NCI-H128 (cell line): ENCODE data around the gene STK32C.

Experiments used
- DNase-seq: peaks from one replicate; lab custom pipeline; 2025; ENCODE audit not compliant: unreplicated experiment; lab: John Stamatoyannopoulos, UW

Gene STK32C

DNA sequence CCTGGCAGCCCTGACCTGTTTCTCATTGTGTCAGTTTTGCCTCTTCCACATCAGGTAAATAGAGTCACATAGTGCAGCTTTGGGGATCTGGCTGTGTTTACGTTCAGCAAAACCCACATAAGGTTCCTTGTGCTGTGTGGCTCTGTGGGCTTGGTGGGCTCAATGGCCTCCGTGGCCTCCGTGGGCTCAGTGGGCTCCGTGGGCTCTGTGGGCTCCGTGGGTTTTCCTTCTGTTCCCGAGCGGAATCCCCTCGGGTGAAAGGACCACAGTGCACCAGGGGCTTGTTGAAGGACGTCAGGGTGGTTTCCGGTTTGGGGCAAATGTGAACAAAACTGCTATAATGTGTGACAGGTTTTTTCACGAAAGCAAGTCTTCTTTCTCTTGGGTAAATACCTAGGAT lies 133.5 kb downstream of the STK32C start:
- no peak for DNase-seq

DNA sequence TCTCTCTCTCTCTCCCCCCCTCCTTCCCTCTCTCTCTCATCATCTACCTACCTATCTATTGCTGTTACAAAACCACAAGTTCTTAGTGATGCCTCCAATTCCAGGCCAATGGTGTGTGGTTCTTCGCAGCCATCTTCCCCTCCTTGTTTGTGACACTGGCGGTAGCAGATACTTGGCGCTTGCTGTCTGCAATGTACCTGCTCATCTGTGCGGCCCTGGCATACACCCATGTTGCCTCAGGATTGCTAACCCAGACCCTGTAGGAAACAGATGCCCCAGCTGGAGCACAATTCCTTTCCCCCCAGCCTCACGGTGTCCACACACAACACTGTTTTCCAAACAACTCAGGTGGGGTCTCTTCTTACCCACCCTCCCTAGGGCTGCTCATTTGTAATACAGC lies 134.6 kb downstream of the STK32C start:
- no peak for DNase-seq

DNA sequence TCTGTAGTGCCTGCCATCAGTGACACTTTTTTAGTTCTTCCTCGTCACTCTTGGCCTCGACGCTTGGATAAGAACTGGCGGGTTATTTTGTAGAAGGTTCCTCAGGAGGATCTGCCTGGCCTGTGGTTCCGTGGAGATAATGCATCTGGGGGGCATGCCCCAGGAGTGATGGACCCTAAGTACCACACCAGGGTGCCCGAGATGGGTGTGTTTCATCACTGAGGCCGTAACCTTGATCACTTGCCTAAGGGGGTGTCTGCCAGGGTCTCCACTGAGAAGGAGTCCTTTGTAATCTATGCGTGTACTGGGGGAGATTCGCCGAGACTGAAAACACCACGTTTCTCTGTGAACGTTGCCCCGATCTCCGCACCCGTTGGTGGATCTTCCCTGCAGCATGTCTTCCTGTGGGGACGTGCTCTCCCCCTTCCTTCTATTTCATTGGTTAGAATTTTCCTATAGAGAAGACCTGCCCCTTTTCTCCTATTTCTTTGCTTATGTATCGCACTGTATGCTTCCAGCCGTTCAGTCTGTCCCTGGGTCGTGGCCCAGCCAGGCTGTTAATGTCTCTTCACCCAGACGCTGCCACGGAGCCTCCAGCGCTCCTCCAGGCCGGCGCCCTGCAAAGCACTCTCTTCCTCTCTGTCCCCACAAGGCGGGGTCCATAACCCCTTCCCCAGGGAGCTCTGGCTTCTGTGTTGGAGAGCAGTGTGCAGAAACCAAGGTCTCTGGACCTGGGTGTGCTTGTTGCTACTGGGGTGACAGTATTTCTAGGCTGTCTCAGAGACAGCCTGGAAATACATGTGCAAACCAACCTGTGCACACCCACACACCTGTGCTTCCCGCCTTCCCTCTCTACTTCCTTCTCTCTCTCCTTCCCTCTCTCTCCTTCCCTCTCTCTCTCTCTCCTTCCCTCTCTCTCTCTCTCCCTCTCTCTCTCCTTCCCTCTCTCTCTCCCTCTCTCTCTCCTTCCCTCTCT lies 135.4 kb downstream of the STK32C start:
- no peak for DNase-seq

DNA sequence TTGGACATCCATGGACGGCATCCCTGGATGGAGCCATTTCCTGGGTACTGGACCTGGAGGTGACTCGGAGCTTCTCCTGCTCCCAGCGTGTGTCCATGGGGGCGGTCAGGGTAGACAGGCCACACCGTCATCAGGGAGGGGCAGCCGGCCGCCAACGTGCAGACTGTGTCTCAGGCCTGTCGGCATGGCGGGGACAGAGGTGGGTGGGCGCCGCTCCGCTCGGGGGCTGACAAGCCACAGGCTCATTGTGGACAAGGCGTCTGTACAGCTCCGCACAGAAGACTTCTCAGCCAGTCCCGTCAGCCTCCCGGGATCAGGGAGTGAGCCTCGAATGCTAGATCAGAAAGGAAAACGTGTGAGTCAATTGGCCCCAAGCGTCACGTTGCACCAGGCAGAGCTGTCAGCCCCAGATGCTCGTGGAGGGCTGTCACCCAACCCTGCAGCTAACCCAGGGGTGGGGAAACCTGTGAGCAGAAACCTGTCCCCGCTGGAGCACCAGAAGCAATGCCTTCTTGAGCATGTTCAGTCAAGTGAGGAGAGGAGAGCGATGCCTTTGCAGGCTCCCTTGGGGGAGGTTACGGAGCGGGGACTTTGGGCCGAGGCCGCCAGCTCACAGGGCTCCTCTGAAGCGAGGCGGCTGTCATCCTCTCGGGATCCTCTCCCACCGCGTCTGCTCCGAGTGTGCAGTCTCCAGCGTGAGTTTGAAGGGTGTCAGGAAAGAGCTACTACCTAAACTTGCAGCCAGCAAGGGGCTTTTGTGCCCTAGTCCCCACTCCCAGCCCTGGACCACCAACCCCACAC lies 137.0 kb downstream of the STK32C start:
- DNase-seq, result no peak

DNA sequence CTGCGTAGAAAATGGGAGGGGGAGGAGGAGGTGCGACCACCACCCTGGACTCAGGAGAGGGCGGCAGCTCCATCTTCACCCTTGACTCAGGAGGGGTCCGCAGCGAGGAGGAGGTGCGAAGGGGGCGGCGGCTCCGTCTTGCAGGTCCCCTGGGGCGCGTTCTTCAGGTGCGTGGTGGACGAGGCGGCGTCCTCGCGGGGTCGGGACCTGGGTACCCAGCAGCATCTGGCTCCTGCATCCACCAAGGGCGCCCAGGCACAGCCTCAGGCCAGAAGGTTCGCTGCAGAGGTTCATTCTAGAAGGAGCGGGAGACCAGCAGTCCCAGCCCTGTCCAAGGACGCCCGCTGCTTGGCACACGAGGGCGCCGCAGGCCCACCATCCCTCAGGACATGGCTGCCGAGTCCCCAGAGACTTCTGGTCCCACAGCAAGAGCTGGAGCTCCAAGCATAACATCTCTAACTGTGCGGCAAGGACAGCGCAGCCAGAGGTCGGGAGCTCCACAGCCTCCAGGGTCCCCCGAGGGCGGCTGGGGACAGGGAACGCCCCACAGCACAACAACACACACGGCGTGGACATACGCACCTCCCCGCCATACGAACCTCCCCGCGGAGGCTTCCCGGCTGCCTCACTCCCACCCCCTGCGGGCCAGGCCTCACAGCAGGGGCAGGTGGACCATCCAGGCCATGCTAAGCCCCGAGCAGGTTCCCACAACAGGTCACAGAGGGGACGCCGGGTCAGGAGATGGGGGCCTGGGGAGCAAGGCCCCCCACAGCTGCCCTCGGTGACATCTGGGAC lies 137.8 kb downstream of the STK32C start:
- DNase-seq, result no peak

DNA sequence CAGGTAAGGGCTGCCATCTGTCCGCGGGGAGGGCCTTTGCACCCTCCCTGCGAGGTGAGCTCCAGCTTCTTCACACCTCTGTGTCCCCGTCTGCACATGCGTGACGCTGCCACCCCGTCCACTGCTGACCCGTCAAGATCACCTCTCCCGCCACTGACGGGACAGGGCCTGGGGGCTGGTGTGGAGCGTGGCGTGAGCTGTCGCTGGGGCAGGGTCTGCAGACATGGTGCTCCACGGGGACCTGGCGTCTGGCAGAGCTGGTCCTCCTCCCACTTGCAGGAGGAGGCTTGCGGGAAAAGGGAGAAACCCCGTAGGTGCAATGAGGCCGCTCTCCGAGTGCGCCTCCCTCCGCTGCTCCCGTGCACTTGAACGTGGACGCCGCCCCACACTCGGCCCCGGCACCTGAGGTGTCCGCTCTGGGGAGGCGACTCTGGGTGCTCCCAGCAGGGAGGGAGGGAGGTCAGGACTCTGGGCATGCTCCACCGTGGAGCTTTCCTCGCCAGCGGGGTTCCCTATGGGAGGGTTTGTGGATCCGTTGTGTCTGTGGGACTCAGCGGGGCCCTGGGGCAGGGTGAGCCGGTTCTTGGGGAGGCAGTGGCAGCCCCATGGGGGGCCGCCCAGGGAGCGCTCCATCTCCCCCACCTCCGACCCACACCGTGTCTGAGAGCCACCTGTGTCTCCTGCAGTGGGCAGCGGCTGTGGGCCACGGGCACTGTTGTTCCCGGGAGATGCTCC lies 138.6 kb downstream of the STK32C start:
- DNase-seq, result no peak

DNA sequence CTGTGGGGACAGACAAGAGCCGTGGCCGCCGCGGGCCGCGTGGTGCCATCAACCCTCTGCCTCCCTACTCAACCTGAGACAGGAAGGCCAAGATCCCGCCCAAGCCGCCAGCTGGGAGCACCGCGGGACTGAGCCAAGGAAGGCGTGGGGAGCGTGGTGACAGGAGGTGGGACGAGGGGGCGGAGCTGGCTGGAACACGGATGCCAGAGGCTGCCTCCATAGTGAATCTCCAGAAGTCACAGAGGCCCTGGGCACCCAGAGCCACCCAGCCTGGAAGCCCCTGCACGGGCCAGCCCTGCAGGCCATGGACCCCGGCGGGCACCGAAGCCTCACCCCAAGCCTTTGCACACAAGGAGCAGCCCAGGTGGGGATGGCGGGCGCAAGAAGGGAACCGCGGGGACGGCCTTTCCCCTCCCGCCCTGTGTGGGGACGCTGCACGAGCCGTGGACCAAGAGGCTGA lies 139.1 kb downstream of the STK32C start:
- DNase-seq, result no peak

DNA sequence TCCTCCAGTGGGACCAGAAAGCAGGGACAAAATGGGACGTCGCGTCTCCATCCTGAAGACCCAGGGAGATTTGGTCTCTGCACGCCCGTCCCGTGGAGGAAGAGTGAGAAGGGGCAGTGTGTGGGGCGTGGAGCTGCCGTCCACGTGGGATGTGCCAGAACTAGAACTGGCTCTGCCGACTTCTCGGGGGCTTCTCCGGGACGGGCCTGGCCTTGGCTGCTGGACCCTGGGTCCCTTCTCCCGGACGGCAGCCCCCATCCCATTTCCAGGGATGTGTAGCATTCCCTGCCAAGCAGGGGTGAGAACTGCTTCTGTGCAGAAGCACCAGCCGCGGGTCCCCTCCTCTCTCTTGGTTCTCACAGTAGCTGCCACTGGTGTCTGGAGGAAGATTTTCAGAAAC lies 139.8 kb downstream of the STK32C start:
- DNase-seq, result no peak

DNA sequence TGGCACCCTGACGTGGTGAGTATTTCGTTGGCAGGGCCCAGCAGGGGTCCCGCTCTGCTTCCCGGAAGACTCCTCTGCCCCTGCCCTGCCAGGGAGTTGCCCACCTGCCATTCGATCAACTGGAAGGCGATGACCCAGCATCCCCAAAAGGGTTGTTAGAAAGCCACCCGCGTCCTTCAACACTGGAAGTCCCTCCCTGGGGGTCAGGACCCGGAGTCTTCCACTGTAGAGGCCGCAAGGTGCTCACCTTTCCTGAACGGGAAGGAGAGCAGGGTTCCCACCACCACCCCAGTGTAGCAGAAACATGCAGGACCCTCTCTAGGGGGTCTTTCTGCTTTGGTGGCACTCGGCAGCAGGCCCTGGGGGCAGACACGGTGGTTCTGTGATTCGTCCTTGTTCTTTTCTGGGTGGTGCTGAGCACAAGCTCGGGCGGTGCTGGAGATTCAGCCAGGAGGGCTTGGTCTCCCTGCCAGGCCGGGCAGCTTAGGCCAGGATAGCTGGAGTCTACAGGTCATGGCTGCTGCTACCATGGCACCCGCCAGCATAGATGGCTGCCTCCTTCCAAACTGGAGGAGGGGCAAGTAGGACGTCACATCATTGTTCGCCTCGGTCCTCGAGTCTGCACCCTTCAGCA lies 140.6 kb downstream of the STK32C start:
- no peak for DNase-seq

DNA sequence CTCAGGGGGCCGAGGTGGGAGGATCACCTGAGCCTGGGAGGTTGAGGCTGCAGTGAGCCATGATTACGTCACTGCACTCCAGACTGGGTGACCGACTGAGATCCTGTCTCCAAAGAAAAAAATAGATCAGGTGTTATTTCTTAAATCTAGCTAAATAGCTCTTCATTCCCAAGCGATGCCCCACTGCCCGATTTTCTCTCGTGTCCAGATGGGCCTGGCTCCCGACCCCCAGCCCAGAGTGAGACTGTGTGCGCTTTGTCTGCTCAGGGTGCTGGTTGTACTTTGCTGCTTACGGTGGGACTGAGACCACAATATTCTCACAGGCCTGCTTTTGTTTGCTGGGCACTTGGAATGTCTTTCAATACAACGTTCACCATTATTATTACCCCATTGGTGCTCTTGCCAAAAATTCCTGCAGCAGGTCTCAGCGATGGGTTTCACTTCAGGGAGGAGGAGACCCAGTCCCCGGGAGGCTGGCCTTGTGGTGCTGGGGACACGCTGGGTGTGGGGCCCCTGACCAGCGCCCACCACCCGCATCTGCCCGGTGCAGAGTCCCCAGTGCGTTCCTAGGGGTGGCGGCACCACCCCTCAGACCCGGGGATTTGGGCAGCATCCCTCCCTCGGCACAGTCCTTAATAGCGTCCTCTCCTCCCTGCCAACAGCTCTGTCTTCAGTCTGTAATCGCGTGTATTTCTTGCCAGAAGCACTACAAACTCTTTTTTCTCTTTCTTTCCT lies 141.4 kb downstream of the STK32C start:
- DNase-seq, result no peak

DNA sequence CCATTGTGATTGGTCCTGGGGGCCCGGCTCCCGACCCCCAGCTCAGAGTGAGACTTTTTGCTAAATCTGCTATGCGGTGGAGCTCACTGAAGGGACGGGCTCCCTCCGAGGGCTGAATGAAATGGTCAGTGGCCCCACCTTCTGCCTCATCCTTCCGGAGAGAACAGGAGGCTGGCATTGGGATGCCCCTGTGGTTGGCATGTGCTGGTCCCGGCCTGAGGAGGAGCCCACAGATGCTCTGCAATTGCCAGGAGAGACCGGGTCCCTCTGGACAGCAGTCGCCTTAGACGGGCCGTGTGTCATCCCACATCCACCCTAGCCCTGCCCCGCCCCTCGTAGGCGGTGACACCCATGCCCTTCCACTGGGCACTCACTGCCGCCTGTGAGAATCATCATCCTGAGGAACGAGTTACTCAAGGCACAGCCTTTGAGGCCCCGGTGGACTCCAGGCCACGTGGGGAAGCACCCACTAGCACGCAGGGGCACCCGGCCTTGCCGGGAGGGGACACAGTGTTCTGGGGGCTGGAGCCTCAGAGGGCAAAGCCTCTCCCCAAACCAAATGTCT lies 142.3 kb downstream of the STK32C start:
- no peak for DNase-seq

DNA sequence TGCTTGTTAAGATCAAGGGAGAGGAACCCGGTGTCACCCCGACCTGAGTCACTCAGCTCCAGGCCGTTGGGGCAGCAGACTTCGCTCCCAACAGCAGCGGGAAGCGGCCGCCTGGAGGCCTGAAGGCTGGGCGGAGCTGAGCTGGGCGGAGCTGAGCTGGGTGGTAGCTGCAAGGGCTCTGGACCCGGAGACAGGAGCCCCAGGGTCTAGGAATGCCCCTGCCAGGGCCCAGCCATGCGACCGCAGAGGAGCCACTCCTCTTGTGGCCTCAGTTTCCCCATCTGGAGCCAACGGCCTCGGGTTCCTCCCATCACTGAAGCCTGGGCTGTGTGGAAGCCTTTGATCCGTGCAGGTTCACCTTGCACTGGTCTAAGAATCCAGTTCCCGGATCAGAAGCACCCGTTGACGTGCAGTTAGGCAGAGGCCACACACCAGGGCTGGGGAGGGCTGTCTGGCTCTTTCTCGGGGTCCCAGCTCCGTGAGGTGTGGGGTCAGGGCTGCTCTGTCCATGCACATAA lies 142.9 kb downstream of the STK32C start:
- DNase-seq, result no peak

DNA sequence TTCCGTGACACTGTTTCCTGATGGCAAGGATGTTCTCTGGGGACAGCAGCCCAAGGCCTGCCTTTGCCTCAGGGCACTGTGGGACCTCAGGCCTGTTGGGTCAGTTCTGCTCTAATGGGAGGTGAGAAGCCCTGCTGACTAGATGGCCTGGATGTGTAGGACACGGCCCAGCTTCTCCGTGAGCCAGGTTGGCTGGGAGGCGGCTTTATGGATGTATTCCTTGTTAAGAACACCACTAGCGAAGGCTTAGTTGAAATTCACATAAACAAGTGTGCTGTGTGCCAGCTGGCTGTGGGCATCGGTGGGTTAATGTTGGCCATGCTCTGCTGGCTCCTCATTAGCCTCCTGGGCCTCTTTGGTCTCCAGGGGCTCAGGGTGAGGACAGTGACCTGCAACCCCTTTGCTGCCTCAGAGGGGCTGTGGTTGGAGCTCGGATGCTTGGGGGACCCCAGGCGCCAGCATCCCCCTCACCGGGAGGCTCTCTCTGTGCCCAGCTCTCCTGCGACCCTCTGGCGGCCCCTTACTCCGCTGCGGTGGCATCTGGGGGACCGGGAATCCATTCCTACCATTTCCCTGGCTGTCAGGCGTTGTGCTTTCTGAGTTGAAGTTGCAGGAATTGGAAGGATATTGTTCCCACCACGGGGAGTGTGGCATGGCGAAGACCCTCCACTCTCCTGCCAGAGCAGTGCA lies 143.8 kb downstream of the STK32C start:
- DNase-seq, result no peak

DNA sequence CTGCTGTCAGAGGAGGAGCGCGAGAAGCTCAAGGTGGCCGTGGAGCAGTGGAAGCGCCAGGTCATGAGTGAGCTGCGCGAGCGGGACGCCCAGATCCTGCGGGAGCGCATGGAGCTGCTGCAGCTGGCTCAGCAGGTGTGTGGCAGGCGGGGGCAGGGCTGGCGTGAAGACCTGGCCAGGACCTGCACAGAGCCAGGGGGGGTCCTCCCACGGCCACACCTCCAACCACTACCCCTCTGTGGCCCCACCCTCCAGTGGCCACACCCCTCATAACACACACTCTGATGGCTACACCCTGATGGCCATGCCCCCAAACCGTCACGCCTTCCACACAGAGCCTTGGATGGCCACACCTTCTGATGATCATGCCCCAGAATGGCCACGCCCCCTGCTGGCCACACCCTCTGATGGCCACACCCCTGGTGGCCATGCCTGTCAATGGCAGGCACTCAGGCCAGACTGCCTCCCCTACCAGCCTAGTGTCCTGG lies 144.4 kb downstream of the STK32C start:
- DNase-seq, result no peak

DNA sequence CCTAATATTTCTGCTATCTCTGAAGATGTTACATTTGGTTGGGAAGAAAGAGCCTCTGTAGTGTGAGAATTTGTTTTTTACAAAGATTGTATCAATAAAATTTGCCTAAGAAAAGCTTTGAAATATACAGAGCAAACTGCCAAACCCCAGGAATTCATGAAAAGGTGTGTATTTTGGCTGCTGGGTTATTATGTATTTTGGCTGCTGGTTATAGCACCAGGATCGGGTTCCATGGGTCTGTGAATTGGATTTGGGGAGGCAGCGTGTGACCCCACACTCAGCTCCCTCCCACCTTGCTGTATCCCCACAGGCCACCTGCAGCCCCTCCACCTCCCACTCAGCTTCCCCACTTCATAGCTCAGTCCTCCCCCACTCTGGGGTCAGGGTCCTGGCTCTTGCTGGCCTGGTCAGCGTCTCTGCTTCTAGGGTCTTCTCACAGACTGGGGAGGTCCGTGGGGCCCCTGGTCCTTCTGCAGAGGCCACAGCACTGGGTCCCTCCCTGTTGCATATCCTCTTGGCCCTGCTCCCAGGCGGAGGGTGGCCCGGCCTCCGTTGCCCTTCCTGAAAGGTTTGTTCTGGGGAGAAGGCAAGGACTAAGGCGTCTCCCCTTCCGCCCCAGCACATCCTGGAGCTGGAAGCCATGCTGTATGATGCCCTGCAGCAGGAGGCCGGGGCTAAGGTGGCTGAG lies 145.0 kb downstream of the STK32C start:
- no peak for DNase-seq

DNA sequence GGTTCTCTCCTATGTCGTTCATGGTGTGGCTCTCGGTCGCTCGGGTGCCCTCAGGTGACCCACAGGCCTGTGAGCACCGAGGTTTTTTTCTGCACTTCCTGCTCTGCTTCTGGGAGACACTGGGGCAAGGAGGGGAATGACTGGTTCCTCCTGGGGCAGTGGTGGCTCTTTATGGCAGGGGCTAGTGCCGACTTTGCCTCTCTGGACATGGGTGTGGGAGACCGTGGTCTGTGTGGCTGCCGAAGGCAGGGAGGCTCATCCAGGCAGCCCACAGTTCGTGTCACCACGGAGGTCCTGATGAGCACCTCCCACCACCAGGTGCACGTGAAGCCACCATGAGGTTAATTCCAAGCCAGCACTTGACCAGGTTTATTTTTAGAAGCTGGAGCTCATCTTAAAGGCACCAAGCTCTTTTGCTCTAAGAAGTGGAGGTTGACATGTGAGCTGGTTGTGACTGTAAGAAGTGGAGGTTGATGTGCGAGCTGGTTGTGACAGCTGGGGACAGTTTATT lies 145.7 kb downstream of the STK32C start:
- DNase-seq, result no peak
